Measurements from ENCODE around the gene ANXA8. TPM values are rescaled to one million over a fixed set of nuclear protein-coding genes. Genes with fewer than 3 reads are reported as not detected.
A peak's percentile ranks its signal among the peaks of the same experiment; 100 is the strongest.
"Not testable (repeated sequence)": the region's sequence is repeated elsewhere in the genome, so short reads cannot be mapped to it uniquely, and the experiment has no call there.

ANXA8 gene
- total RNA-seq, 5 donors from 2014 or later (not counting 1 experiment from before 2014, with no cell fraction given), result not detected

DNA sequence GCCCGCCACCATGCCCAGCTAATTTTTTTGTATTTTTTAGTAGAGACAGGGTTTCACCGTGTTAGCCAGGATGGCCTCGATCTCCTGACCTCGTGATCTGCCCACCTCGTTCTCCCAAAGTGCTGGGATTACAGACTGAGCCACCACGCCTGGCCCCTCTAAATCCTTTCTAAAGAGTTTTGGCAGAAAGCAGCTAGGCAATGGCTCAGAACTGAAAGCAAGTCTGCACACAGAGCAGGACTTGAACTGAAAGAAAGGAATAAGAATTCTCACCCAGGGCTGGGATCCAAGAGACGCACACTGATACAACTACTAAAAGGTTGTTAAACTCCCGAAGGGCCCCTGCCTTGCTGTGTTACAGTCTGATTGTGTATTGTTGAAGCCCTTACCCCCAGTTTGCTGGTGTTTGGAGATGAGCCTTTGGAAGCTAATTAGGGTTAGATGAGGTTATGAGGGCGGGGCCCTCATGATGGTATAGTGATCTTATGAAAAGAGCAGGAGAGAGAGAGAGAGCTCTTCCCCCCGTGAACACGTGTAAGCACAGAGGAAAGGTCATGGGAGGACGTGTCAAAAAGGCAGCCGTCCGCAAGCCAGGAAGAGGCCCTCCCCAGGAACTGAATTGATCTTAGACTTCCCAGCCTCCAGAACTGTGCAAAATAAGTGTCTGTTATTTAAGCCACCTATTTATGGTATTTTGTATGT lies 18.5 kb downstream of the ANXA8 start:
- H3K4me1 ChIP-seq (ENCODE audit: control insufficient read depth in 1 of 2, extremely low read depth in 1 of 2, insufficient read depth in 2 of 2, low read length in 2 of 2); ATAC-seq (replicated peaks in 1 of 4); H3K4me3 Mint-ChIP-seq; H3K9me3 Mint-ChIP-seq; H3K27ac Mint-ChIP-seq; H3K27me3 ChIP-seq (replicated peaks in 1 of 2; ENCODE audit: control insufficient read depth in 2 of 2, extremely low read depth in 1 of 2, insufficient read depth in 2 of 2, low read length in 1 of 2); H3K4me3 ChIP-seq (ENCODE audit: control insufficient read depth in 1 of 2, extremely low read depth in 1 of 2, low read length in 1 of 2); H3K36me3 ChIP-seq (ENCODE audit: control insufficient read depth in 2 of 2, extremely low read depth in 1 of 2, insufficient read depth in 1 of 2, low read length in 1 of 2); H3K27ac ChIP-seq (ENCODE audit: low read length); CTCF ChIA-PET; H3K27me3 Mint-ChIP-seq; POLR2A ChIA-PET; DNase-seq; H3K36me3 Mint-ChIP-seq; H3K4me1 Mint-ChIP-seq; H3K9me3 ChIP-seq: not testable (repeated sequence)
- 76% methylated on average over 4 of the region's 14 CpGs for WGBS (ENCODE audit: insufficient coverage)

DNA sequence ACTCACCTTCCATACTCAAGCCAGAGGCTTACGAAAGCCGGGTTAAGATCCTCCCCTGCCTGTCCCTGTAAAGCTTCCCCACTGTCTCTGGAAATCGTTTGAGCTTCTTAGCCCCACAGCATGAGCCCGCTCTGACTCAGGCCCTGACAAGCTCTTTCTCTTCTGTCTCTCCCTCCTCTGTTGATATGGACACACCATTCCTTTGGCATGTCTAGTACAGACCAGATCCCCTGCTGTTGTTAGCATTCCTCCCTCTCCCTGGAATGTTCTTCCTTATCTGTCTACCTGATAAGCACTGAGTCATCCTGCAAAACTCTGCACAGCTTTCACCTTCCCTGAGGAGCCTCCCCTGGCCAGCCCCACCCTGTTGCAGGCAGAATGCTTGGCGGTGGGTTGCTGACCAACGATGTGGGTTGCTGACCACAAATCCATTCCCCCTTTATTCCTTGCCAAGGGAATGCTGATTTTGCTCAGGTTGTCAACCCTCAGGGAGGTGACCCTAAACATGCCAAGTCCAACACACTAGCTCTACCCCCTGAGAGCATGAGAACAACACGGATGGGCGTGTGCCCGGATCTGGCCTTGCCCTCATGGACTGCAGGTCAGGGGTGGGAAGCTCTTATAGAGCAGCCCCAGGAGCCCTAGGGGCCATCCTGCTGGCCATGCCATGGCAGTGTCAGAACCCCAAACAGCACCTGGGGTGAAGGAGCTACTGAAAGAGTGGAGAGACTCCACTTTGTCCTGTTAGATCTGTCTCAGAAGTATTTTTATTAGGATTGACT lies 21.1 kb downstream of the ANXA8 start:
- H3K36me3 Mint-ChIP-seq; H3K27me3 ChIP-seq (replicated peaks in 1 of 2; ENCODE audit: control insufficient read depth in 2 of 2, extremely low read depth in 1 of 2, insufficient read depth in 2 of 2, low read length in 1 of 2); CTCF ChIA-PET; H3K4me3 Mint-ChIP-seq; H3K27me3 Mint-ChIP-seq; H3K4me3 ChIP-seq (ENCODE audit: control insufficient read depth in 1 of 2, extremely low read depth in 1 of 2, low read length in 1 of 2); H3K27ac ChIP-seq (ENCODE audit: low read length); H3K27ac Mint-ChIP-seq; H3K4me1 Mint-ChIP-seq; POLR2A ChIA-PET; H3K36me3 ChIP-seq (ENCODE audit: control insufficient read depth in 2 of 2, extremely low read depth in 1 of 2, insufficient read depth in 1 of 2, low read length in 1 of 2); H3K9me3 Mint-ChIP-seq; H3K4me1 ChIP-seq (ENCODE audit: control insufficient read depth in 1 of 2, extremely low read depth in 1 of 2, insufficient read depth in 2 of 2, low read length in 2 of 2); H3K9me3 ChIP-seq; ATAC-seq (replicated peaks in 1 of 4); DNase-seq: not testable (repeated sequence)
- WGBS (ENCODE audit: insufficient coverage), result no CpG with 5 or more reads among the region's 9 CpGs

DNA sequence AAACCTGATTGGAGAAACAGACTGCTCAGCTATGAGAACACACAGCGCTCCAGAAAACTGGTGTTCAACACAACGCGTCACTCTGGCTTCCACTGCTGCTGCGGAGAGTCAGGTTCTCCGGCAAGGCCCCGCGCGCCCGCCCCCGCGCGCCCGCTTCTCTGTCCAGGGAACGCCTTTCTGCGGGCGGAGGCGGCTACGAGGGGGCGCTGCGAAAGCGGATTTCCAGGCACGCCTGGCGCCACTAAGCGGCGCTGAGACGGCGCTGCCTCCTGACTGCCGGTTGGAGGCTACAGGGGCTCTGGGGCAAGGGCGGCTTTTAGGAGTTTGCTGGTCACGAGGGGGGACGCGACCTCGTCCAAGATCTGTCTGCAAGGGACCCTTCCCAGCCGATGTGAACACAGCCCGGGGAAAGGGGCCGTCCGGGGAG lies 22.6 kb downstream of the ANXA8 start:
- ATAC-seq (replicated peaks in 1 of 4) (peak; percentile 56 to 87 (median 72)), DNase-seq (peak in 1 of 35 experiments; percentile 15)
- POLR2A ChIA-PET; H3K4me3 ChIP-seq (ENCODE audit: control insufficient read depth in 1 of 2, extremely low read depth in 1 of 2, low read length in 1 of 2); H3K27ac ChIP-seq (ENCODE audit: low read length); H3K9me3 Mint-ChIP-seq; H3K36me3 ChIP-seq (ENCODE audit: control insufficient read depth in 2 of 2, extremely low read depth in 1 of 2, insufficient read depth in 1 of 2, low read length in 1 of 2); H3K27me3 Mint-ChIP-seq; CTCF ChIA-PET; H3K9me3 ChIP-seq; H3K4me1 Mint-ChIP-seq; H3K27me3 ChIP-seq (replicated peaks in 1 of 2; ENCODE audit: control insufficient read depth in 2 of 2, extremely low read depth in 1 of 2, insufficient read depth in 2 of 2, low read length in 1 of 2); H3K36me3 Mint-ChIP-seq; H3K27ac Mint-ChIP-seq; H3K4me1 ChIP-seq (ENCODE audit: control insufficient read depth in 1 of 2, extremely low read depth in 1 of 2, insufficient read depth in 2 of 2, low read length in 2 of 2): not testable (repeated sequence)
- H3K4me3 Mint-ChIP-seq, result peak overlapping the region in 1 of 3 donors; percentile 46
- WGBS (ENCODE audit: insufficient coverage), result no CpG with 5 or more reads among the region's 37 CpGs

DNA sequence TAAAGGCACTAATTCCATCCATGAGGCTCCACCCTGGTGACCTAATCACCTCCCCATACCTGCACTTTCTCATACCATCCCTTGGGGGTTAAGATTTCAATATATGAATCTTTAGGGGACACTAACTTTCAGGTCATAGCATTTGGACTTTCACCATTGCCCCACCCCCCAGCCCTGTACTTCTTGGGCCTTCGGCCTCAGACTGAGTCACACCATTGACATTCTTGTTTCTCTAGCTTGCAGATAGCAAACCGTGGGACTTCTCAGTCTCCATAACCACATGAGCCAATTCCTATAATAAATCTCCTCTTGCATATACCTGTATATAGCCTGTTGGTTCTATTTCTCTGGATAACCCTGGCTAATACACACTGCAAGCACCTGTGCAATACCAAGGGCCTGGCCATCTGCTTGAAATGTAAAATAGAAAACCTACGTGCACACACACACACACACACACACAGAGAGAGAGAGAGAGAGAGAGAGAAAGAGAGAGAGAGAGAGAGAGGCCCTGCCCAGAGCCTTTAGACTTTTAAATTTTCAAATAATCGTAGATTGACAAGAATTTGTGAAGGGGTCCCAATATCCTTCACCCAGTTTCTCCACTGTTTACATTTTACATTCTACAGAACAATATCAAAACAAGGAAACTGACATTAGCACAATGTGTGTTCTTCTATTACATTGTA lies 25.3 kb downstream of the ANXA8 start:
- DNase-seq (no peak), ATAC-seq (replicated peaks in 1 of 4) (no peak)
- Histone ChIP-seq H3K27me3 (replicated peaks in 1 of 2; ENCODE audit: control insufficient read depth in 2 of 2, extremely low read depth in 1 of 2, insufficient read depth in 2 of 2, low read length in 1 of 2) (peaks cover 0 to 20% of the 10 kb centered on the region in 2 experiments), H3K4me1 (ENCODE audit: control insufficient read depth in 1 of 2, extremely low read depth in 1 of 2, insufficient read depth in 2 of 2, low read length in 2 of 2) (no peaks in the 10 kb centered on the region), H3K9me3 (no peaks in the 10 kb centered on the region), H3K27ac (ENCODE audit: low read length) (no peak overlapping the region), H3K4me3 (ENCODE audit: control insufficient read depth in 1 of 2, extremely low read depth in 1 of 2, low read length in 1 of 2) (no peak overlapping the region), H3K36me3 (ENCODE audit: control insufficient read depth in 2 of 2, extremely low read depth in 1 of 2, insufficient read depth in 1 of 2, low read length in 1 of 2) (no peaks in the 10 kb centered on the region)
- Mint-ChIP-seq H3K27me3 (peaks cover 4 to 11% of the 10 kb centered on the region in 2 donors), H3K9me3 (no peaks in the 10 kb centered on the region), H3K4me1 (peaks cover 0 to 4% (median 0%) of the 10 kb centered on the region in 3 donors), H3K27ac (no peak overlapping the region), H3K36me3 (no peaks in the 10 kb centered on the region), H3K4me3 (no peak overlapping the region)
- ChIA-PET CTCF (no interaction called here), POLR2A (no interaction called here)
- 91% methylated on average over 1 of the region's 4 CpGs for WGBS (ENCODE audit: insufficient coverage)

DNA sequence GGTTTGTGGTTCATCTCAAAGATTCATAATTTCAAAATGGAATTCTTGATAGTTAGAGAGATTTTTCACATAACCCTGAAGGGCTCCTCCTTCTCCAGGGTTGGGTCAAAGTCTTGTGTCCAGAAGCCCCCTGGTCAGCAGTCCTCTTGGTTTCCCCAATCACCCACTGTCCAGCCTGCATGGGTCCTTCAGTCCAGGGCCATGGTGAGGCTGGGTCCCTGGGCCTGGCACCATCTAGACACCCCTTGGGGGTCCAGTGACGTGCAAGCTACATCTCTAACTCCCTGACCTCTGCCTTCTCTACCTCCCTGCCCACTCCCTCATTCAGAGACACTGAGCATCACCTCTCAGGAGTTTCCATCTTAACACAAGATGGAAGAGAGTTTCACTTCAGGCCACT lies 26.1 kb downstream of the ANXA8 start:
- Mint-ChIP-seq H3K27me3 (peaks cover 4 to 14% of the 10 kb centered on the region in 2 donors), H3K4me1 (peaks cover 0 to 4% (median 0%) of the 10 kb centered on the region in 3 donors)

DNA sequence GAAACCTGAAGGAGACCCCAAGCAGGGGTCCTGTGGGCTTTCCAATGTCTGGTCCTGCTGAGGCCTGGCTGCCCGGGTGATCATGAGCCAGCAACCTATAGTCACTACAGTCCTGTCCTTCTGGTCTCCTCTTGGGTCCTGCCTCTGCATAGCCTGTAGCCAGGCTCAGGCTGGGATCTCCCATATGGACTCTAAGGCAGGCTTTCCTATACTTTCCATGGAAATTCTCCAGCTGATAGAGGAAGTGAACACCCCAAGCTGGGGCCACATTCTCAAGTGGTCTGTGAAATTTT lies 26.4 kb downstream of the ANXA8 start:
- H3K9me3 ChIP-seq, result no peaks in the 10 kb centered on the region
- ChIA-PET CTCF (no interaction called here), POLR2A (no interaction called here)
- H3K27me3 ChIP-seq (replicated peaks in 1 of 2; ENCODE audit: control insufficient read depth in 2 of 2, extremely low read depth in 1 of 2, insufficient read depth in 2 of 2, low read length in 1 of 2), result peaks cover 0 to 27% of the 10 kb centered on the region in 2 experiments
- H3K4me3 ChIP-seq (ENCODE audit: control insufficient read depth in 1 of 2, extremely low read depth in 1 of 2, low read length in 1 of 2), result no peak overlapping the region
- DNase-seq (no peak), ATAC-seq (replicated peaks in 1 of 4) (no peak)
- H3K4me3 Mint-ChIP-seq, result no peak overlapping the region
- peaks cover 4 to 14% of the 10 kb centered on the region in 2 donors for H3K27me3 Mint-ChIP-seq
- no peaks in the 10 kb centered on the region for H3K4me1 ChIP-seq (ENCODE audit: control insufficient read depth in 1 of 2, extremely low read depth in 1 of 2, insufficient read depth in 2 of 2, low read length in 2 of 2)
- no peaks in the 10 kb centered on the region for H3K36me3 ChIP-seq (ENCODE audit: control insufficient read depth in 2 of 2, extremely low read depth in 1 of 2, insufficient read depth in 1 of 2, low read length in 1 of 2)
- H3K36me3 Mint-ChIP-seq, result no peaks in the 10 kb centered on the region
- no CpG with 5 or more reads among the region's 1 CpG for WGBS (ENCODE audit: insufficient coverage)
- no peak overlapping the region for H3K27ac Mint-ChIP-seq
- H3K27ac ChIP-seq (ENCODE audit: low read length), result no peak overlapping the region
- no peaks in the 10 kb centered on the region for H3K9me3 Mint-ChIP-seq
- peaks cover 0 to 4% (median 0%) of the 10 kb centered on the region in 3 donors for H3K4me1 Mint-ChIP-seq

More for the DNA sequence above, 26.1 kb downstream of the ANXA8 start:
- no peak for ATAC-seq (replicated peaks in 1 of 4)
- H3K9me3 Mint-ChIP-seq, result no peaks in the 10 kb centered on the region
- ChIA-PET POLR2A (no interaction called here), CTCF (no interaction called here)
- peaks cover 0 to 23% of the 10 kb centered on the region in 2 experiments for H3K27me3 ChIP-seq (replicated peaks in 1 of 2; ENCODE audit: control insufficient read depth in 2 of 2, extremely low read depth in 1 of 2, insufficient read depth in 2 of 2, low read length in 1 of 2)
- no peak for DNase-seq
- H3K36me3 ChIP-seq (ENCODE audit: control insufficient read depth in 2 of 2, extremely low read depth in 1 of 2, insufficient read depth in 1 of 2, low read length in 1 of 2), result no peaks in the 10 kb centered on the region
- no peak overlapping the region for H3K27ac ChIP-seq (ENCODE audit: low read length)
- no peak overlapping the region for H3K4me3 ChIP-seq (ENCODE audit: control insufficient read depth in 1 of 2, extremely low read depth in 1 of 2, low read length in 1 of 2)
- WGBS (ENCODE audit: insufficient coverage), result 67% methylated on average over 1 of the region's 1 CpG
- no peaks in the 10 kb centered on the region for H3K36me3 Mint-ChIP-seq
- no peak overlapping the region for H3K27ac Mint-ChIP-seq
- no peaks in the 10 kb centered on the region for H3K4me1 ChIP-seq (ENCODE audit: control insufficient read depth in 1 of 2, extremely low read depth in 1 of 2, insufficient read depth in 2 of 2, low read length in 2 of 2)
- no peaks in the 10 kb centered on the region for H3K9me3 ChIP-seq
- no peak overlapping the region for H3K4me3 Mint-ChIP-seq
